Liver (tissue), 9 donors: ENCODE data around the gene CACNA1C. TPM values are rescaled to one million over a fixed set of nuclear protein-coding genes. Genes with fewer than 3 reads are reported as not detected.

Experiments
- DNase-seq: peaks from one replicate; pipeline ENCODE4 v3.0.0-alpha.2; 2017; ENCODE audit warnings: low spot score
- H3K27ac ChIP-seq, 2 donors: one replicate each; pipeline ENCODE4 v1.7.0; 2013; ENCODE audit warnings: inconsistent platforms in 2 of 2, low read length in 2 of 2, control low read depth in 1 of 2, low read depth in 1 of 2, mild to moderate bottlenecking in 1 of 2
- H3K27me3 ChIP-seq, 4 donors: one replicate each; pipeline versions ENCODE4 v1.6.1 to v1.7.0; 2013; ENCODE audit warnings: low read length in 3 of 4, inconsistent platforms in 1 of 4, mild to moderate bottlenecking in 1 of 4, moderate library complexity in 1 of 4; ENCODE audit not compliant: control insufficient read depth in 4 of 4, insufficient read depth in 4 of 4
- H3K36me3 ChIP-seq, 4 donors: one replicate each; pipeline versions ENCODE4 v1.6.1 to v1.7.0; 2013; ENCODE audit warnings: low read length in 3 of 4, mild to moderate bottlenecking in 3 of 4, low read depth in 1 of 4, moderate library complexity in 1 of 4; ENCODE audit not compliant: control insufficient read depth in 4 of 4, insufficient read depth in 3 of 4
- H3K4me1 ChIP-seq, 4 donors: one replicate each; pipeline versions ENCODE4 v1.6.1 to v1.7.0; 2013; ENCODE audit warnings: low read length in 3 of 4, mild to moderate bottlenecking in 3 of 4, moderate library complexity in 1 of 4; ENCODE audit not compliant: control insufficient read depth in 4 of 4, insufficient read depth in 4 of 4
- H3K4me3 ChIP-seq, 3 donors: one replicate each; pipeline versions ENCODE4 v1.6.1 to v1.7.0; 2013; ENCODE audit warnings: low read length in 3 of 3, control low read depth in 1 of 3, low read depth in 1 of 3, mild to moderate bottlenecking in 1 of 3
- H3K9ac ChIP-seq, 2 donors: one replicate each; pipeline ENCODE4 v1.7.0; 2013; ENCODE audit warnings: low read length in 2 of 2, mild to moderate bottlenecking in 2 of 2, moderate library complexity in 2 of 2, control low read depth in 1 of 2, low read depth in 1 of 2
- H3K9me3 ChIP-seq, 4 donors: one replicate each; pipeline versions ENCODE4 v1.6.1 to v1.7.0; 2013; ENCODE audit warnings: low read length in 3 of 4; ENCODE audit not compliant: control insufficient read depth in 4 of 4
- EGR1 ChIP-seq, 2 donors: IDR thresholded peaks; 2 replicates each; pipeline ENCODE4 v1.6.1; 2016 to 2018; ENCODE audit warnings: antibody characterized with exemption in 2 of 2, low read depth in 2 of 2
- FOXA1 ChIP-seq: IDR thresholded peaks from 2 replicates; pipeline ENCODE4 v1.6.1; 2016; ENCODE audit warnings: antibody characterized with exemption
- FOXA2 ChIP-seq: IDR thresholded peaks from 2 replicates; pipeline ENCODE4 v1.6.1; 2016; ENCODE audit warnings: antibody characterized with exemption
- GABPA ChIP-seq, 2 donors: IDR thresholded peaks in 1 of 2; conservative IDR thresholded peaks in 1 of 2; 2 replicates each; pipeline ENCODE4 v1.6.1; 2016; ENCODE audit warnings: antibody characterized with exemption in 2 of 2, mild to moderate bottlenecking in 1 of 2, moderate library complexity in 1 of 2
- HNF4A ChIP-seq, 2 donors: conservative IDR thresholded peaks; 2 replicates each; pipeline ENCODE4 v1.6.1; 2016; ENCODE audit warnings: antibody characterized with exemption in 2 of 2, mild to moderate bottlenecking in 2 of 2
- HNF4G ChIP-seq: IDR thresholded peaks from 2 replicates; pipeline ENCODE4 v1.6.1; 2016; ENCODE audit warnings: antibody characterized with exemption
- JUND ChIP-seq, 2 donors: IDR thresholded peaks; 2 replicates each; pipeline ENCODE4 v1.6.1; 2016; ENCODE audit warnings: antibody characterized with exemption in 2 of 2
- MAX ChIP-seq: IDR thresholded peaks from 2 replicates; pipeline ENCODE4 v1.6.1; 2016; ENCODE audit warnings: antibody characterized with exemption
- NR2F2 ChIP-seq: IDR thresholded peaks from 2 replicates; pipeline ENCODE4 v1.6.1; 2016; ENCODE audit warnings: antibody characterized with exemption
- RXRA ChIP-seq, 2 donors: IDR thresholded peaks; 2 replicates each; pipeline ENCODE4 v1.6.1; 2017 to 2018; ENCODE audit warnings: antibody characterized with exemption in 2 of 2, mild to moderate bottlenecking in 1 of 2
- TAF1 ChIP-seq: conservative IDR thresholded peaks from 2 replicates; pipeline ENCODE4 v1.6.1; 2016; ENCODE audit warnings: antibody characterized with exemption, mild to moderate bottlenecking
- YY1 ChIP-seq: IDR thresholded peaks from 2 replicates; pipeline ENCODE4 v1.6.1; 2016; ENCODE audit warnings: antibody characterized with exemption, mild to moderate bottlenecking
- ZBTB33 ChIP-seq: IDR thresholded peaks from 2 replicates; pipeline ENCODE4 v1.6.1; 2016; ENCODE audit warnings: antibody characterized with exemption
- WGBS: extraction: QIAGEN DNeasy Blood & Tissue Kit; methylation state at CpG from one replicate; pipeline ENCODE4 v1.1.7; 2013; 5-methylcytosine and 5-hydroxymethylcytosine counted together
- polyA plus RNA-seq, 2 donors: library from polyadenylated mRNA; stranded (reverse) in 1 of 2; unstranded in 1 of 2; fragments of 200-250 nt in 1 of 2; fragments of >200 nt in 1 of 2; fragmentation: Nextera tagmentation in 1 of 2; extraction: Ambion mirVana in 1 of 2; gene quantifications; one replicate each; pipeline versions ENCODE4 v1.2.1 to v1.2.3, GENCODE V29; 2013 to 2015
- total RNA-seq, 2 donors: library from RNA; depleted of rRNA; stranded (reverse); fragments of >200 nt; gene quantifications; one replicate each; pipeline ENCODE4 v1.2.3, GENCODE V29; 2014
- TF ChIP-seq, protein P1 (sequence below): IDR thresholded peaks from 2 replicates; pipeline ENCODE4 v1.6.1; 2016; ENCODE audit warnings: antibody characterized with exemption, mild to moderate bottlenecking
- donor health status: healthy.
- donor health status: healthy.
- donor health status: healthy.
- donor health status: healthy.
- donor health status: healthy.

Gene CACNA1C
- total and polyA plus RNA-seq, 4 donors = 0.23 to 1.9 (median 0.41) TPM

- peaks cover 0 to 7% (median 0%) of the 10 kb centered on the region in 4 donors for H3K27me3 ChIP-seq
- no peak overlapping the region for H3K4me3 ChIP-seq
- no peaks in the 10 kb centered on the region for H3K9me3 ChIP-seq
- 79% methylated on average over 10 of the region's 10 CpGs for WGBS
- H3K36me3 ChIP-seq = no peaks in the 10 kb centered on the region
- DNase-seq = no peak
- no peak overlapping the region for H3K27ac ChIP-seq
- no peaks in the 10 kb centered on the region for H3K4me1 ChIP-seq
- TF ChIP-seq EGR1 (IDR thresholded peaks at IDR 0.05; ENCODE audit: low read depth in 2 of 2) = no peak
- TF ChIP-seq GABPA (IDR thresholded peaks at IDR 0.05 in 1 of 2, conservative IDR thresholded peaks at IDR 0.05 in 1 of 2) = no peak
- TF ChIP-seq ZBTB33 = no peak
- no peak for TF ChIP-seq MAX
- TF ChIP-seq FOXA1 = no peak
- TF ChIP-seq TAF1 = no peak
- no peak overlapping the region for H3K9ac ChIP-seq
Observed at GRCh38 chr12:2374092-2374906, 321.5 kb downstream of the CACNA1C start.

DNA sequence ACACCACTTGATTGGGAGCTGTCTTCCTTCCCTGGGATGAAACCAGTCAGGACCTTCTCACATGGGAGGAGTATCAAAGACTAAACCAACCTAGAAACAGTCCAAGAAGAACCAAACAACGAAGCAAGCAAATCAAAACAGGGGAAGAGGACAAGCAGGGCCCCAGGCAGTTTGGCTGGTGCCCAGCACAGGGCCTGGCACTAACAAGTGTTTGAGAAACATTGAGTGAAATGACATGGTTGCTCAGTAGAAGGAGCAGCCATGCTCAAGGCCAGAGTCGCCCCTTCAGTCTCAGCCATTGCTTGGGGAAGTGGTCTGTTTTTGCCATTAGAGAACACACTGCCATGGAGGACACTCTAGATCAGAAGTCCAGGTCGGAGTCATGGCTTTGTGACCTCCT, 323.1 kb downstream of the CACNA1C start:
- H3K9ac ChIP-seq = no peak overlapping the region
- H3K36me3 ChIP-seq = no peaks in the 10 kb centered on the region
- TF ChIP-seq FOXA2 (no peak), YY1 (no peak), RXRA (IDR thresholded peaks at IDR 0.05) (no peak), HNF4A (conservative IDR thresholded peaks at IDR 0.05) (no peak), TAF1 (no peak), HNF4G (no peak), FOXA1 (no peak), NR2F2 (no peak), JUND (IDR thresholded peaks at IDR 0.05) (no peak)
- TF ChIP-seq, protein P1, sequence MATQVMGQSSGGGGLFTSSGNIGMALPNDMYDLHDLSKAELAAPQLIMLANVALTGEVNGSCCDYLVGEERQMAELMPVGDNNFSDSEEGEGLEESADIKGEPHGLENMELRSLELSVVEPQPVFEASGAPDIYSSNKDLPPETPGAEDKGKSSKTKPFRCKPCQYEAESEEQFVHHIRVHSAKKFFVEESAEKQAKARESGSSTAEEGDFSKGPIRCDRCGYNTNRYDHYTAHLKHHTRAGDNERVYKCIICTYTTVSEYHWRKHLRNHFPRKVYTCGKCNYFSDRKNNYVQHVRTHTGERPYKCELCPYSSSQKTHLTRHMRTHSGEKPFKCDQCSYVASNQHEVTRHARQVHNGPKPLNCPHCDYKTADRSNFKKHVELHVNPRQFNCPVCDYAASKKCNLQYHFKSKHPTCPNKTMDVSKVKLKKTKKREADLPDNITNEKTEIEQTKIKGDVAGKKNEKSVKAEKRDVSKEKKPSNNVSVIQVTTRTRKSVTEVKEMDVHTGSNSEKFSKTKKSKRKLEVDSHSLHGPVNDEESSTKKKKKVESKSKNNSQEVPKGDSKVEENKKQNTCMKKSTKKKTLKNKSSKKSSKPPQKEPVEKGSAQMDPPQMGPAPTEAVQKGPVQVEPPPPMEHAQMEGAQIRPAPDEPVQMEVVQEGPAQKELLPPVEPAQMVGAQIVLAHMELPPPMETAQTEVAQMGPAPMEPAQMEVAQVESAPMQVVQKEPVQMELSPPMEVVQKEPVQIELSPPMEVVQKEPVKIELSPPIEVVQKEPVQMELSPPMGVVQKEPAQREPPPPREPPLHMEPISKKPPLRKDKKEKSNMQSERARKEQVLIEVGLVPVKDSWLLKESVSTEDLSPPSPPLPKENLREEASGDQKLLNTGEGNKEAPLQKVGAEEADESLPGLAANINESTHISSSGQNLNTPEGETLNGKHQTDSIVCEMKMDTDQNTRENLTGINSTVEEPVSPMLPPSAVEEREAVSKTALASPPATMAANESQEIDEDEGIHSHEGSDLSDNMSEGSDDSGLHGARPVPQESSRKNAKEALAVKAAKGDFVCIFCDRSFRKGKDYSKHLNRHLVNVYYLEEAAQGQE = no peak
- DNase-seq = no peak
- peaks cover 0 to 7% (median 0%) of the 10 kb centered on the region in 4 donors for H3K27me3 ChIP-seq
- H3K4me1 ChIP-seq = no peaks in the 10 kb centered on the region
- 72% methylated on average over 3 of the region's 3 CpGs for WGBS
- H3K9me3 ChIP-seq = no peaks in the 10 kb centered on the region
- no peak overlapping the region for H3K4me3 ChIP-seq
- no peak overlapping the region for H3K27ac ChIP-seq
